Right lobe of liver (tissue), 4 donors: Measurements from ENCODE around the gene KREMEN2.

Experiments
- CTCF ChIP-seq, 4 donors: fragments of 200-600 bp in 3 of 4; fragments of 450-650 bp in 1 of 4; IDR thresholded peaks; one replicate each; pipeline versions ENCODE4 v1.5.1 to v1.8.0; 2016 to 2022; ENCODE audit warnings: antibody characterized with exemption in 4 of 4, mild to moderate bottlenecking in 2 of 4
- POLR2A ChIP-seq: fragments of 450-650 bp; IDR thresholded peaks from one replicate; pipeline ENCODE4 v1.6.1; 2017; ENCODE audit warnings: antibody characterized with exemption, mild to moderate bottlenecking
- donor health status: DM: no; HTN: no; CAD: no.
- donor health status: DM: no; HTN: no; CAD: no.
- donor health status: DM: no; HTN: yes; CAD: no.

- TF ChIP-seq POLR2A, result no peak
- no peak for TF ChIP-seq CTCF (IDR thresholded peaks at IDR 0.05)
Observed at GRCh38 chr16:2986623-2987188, 22.6 kb downstream of the KREMEN2 start.
